AML-193 (cell line): Measurements from ENCODE around the gene CT47C1.
"Not testable (repeated sequence)": the region's sequence is repeated elsewhere in the genome, so short reads cannot be mapped to it uniquely, and the experiment has no call there.

Experiments
- DNase-seq, 2 experiments: peaks; one replicate each; lab custom pipeline; 2025; lab: John Stamatoyannopoulos, UW

CT47C1 gene

GRCh38 chrX:119072744-119073143, at the start of gene CT47C1:
Gene CT47C1 (plus strand): TSS chrX:119072993. CDS start chrX:119073226, 233 bp downstream.
- DNase-seq = no peak

DNA sequence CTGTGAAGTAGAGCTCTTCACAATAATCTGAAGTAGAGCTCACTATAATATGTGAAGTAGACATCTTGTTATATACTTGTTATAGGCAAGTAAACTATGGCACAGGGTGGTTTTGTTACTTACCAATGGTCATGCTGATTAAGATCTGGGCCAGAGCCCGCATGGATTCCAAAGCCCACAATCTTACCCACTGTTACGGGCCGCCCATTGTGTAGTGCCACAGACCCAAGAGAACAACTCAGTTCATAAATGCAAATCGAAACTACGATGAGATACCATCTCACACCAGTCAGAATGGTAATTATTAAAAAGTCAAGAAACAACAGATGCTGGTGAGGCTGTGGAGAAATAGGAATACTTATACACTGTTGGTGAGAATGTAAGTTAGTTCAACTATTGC, 46.9 kb upstream of the CT47C1 start:
- DNase-seq = no peak

- not testable (repeated sequence) for DNase-seq
Measured at GRCh38 chrX:119026344-119026743, 46.4 kb upstream of the CT47C1 start.

DNA sequence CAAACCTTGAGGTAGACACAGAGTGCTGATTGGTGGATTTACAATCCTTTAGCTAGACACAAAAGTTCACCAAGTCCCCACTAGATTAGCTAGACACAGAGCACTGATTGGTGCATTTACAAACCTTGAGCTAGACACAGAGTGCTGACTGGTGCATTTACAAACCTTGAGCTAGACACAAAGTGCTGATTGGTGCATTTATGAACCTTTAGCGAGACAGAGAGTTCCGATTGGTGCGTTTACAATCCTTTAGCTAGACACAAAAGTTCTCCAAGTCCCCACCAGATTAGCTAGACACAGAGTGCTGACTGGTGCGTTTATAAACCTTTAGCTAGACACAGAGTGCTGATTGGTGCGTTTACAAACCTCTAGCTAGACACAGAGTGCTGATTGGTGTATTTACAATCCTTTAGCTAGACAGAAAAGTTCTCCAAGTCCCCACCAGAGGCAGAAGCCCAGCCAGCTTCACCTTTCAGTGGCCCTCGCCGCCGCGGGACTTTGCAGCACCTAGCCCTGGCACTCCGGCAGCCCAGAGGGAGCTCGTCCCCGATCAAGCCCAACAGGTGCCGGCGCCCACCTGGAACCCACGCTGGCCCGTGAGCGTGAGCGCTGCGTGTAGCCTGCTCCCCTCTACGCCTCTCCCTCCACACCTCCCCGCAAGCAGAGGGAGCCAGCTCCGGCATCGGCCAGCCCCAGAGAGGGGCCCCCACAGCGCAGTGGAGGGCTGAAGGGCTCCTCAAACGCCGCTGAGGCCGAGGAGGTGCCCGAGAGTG, 44.6 kb upstream of the CT47C1 start:
- DNase-seq = not testable (repeated sequence)

DNA sequence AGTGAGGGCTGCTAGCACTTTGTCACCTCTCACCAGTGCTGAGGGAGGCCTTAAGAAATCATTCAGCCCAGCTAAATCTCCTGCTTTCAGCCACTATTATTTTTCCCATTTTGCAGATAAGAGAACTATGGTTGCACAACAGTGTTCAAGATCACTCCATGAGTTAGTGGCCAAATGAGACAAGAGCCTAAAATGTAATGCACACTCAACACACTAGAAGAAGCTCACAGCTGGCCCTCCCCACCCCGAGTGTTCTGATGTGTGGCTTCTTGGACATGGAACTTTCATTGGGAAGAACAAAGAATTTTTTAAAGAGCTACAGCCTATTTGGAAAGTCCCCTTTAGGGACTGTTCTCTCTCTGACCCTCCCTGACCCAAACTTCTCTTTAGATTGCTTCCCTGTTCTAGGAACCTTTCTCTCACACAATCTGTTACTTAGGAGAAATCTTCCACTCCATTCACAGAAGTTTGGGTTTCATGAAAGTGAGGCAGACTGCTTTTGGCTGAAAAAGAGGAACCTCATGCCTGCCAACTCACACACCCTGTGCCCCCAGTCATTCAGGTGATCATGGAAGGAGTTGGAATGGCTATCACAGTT, 44.0 kb upstream of the CT47C1 start:
- no peak for DNase-seq

DNA sequence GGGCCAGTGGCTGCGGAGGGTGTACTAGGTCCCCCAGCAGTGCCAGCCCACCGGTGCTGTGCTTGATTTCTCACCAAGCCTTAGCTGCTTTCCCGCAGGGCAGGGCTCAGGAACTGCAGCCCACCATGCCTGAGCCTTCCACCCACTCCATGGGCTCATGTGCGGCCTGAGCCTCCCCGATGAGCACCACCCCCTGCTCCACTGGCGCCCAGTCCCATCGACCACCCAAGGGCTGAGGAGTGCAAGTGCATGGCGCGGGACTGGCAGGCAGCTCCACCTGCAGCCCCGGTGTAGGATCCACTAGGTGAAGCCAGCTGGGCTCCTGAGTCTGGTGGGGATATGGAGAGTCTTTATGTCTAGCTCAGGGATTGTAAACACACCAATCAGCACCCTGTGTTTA, 43.1 kb upstream of the CT47C1 start:
- DNase-seq = not testable (repeated sequence)

GRCh38 chrX:119030990-119031389, 41.8 kb upstream of the CT47C1 start:
- no peak for DNase-seq

GRCh38 chrX:119036107-119037029, 36.4 kb upstream of the CT47C1 start:
- DNase-seq = no peak

DNA sequence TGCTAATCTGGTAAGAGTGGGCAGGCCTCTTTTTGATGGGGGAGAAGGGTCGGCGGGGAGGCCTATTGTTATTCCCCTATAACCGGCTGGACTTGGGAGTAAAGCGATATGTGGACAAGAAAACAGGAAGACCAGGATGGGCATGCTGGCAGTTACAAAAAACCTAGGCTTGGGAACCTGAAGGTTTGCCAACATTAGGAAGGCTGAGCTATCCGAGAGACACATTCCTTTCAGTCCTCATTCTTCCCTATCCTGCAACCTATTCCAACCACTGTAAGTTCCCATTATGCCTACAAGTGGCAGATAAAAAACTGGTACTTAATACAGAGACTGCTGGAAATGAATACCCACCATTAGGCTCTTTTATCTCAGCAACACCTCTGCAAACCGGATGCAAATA, 32.4 kb upstream of the CT47C1 start:
- no peak for DNase-seq

DNA sequence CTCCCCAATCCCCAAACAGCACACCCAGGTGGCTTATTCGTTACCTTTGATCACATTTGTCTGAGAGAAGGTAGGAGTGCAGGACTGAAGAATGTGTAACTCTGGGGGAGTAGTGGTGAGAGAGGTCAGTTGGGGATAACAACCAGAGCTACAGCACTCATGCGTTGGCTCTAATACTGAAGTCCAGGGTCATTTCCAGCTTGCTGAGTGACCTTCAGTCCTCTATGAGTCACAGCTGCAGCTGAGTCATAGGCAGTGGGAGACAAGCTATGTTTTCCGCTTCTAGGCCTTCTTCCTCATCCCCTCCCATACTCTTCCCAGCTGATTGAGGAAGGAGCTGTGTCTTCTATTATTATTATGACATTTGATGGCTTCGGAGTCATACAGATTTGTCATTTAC, 31.6 kb upstream of the CT47C1 start:
- no peak for DNase-seq

GRCh38 chrX:119042040-119042439, 30.8 kb upstream of the CT47C1 start:
- DNase-seq = no peak

DNA sequence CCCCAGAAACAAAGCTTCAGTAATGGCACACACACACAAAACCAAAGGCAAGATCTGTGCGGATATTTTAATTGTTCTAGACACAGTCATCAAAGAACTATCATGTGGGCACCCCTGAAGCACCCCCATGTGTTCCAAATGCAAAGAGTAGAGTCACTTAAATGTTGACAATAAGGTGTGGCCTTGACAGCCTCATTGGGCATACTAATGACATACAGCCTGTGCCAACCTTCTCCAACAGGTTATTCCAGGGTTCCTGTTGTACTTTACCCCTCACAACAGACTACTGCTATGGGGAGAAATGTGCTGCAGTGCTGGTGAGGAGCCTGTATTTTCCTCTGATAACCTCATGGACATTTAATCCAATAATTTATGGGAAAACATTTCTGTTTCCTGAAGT, 29.8 kb upstream of the CT47C1 start:
- no peak for DNase-seq

GRCh38 chrX:119045884-119046283, 26.9 kb upstream of the CT47C1 start:
- DNase-seq = no peak

DNA sequence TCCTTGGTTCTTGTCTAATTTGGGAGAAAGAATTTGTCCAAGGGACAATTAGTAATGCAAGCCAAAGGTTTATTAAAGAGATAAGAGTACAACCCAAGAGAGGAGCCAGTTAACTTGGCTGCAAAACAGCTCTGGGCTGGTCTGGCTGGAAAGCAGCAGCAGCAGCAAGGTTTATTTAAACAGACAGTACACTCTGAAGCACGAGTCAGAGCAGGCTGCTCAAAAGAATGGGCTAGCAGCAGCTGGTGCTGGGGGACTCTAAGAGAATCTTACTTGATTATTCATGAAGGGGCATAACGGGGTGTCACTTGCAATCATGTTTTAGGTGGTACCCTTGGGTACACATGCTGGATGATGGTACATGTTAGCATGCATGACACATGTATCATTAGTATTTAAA, 17.1 kb upstream of the CT47C1 start:
- DNase-seq = no peak

- DNase-seq = no peak
Measured at GRCh38 chrX:119062750-119063374, 9.9 kb upstream of the CT47C1 start.

DNA sequence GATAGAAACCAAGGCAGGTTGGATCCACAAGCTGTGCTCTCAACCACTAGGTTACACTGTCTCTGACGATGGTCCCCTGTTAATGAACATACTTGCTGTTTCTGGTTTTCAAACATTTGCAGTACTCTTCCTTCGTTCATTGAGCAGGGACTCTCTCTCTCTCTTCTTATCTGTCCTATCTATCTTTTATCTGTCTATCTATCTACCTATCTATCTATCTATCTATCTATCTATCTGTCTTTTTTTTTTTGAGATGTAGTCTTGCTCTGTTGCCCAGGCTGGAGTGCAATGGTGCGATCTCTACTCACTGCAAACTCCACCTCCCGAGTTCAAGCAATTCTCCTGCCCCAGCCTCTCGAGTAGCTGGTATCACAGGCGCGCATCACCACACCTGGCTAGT, 9.4 kb upstream of the CT47C1 start:
- DNase-seq = no peak

DNA sequence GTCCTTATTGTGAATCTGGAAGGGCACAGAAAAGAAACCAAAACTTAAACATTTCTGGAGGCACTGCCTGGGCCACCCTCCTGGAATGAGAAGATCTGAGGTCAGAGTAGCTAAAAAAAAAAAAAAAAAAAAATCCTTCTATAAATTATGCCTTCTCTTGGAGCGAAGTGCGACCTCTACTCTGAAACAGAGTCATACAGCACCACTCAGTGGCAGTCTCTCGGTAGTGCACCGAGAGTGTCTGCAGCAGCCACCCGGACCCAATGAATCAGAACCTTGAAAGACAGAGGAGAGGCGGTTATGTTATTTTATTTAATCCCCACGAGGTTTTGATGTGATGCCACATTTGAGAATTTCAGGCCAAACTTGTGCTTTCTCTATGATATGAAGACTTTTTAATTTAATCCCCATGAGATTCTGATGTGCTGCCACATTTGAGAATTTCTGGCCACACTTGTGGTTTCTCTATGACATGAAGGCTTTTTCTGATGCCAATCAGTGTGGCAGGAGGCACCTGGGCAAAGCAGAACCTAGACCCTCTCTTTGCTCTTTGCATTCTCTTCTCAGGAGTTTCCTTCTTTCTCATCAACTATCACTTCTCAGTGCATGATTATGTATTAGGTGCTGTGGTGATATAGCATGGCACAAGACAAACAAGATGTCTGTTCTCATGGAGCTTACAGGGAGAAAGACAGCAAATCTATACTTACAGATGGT, 5.6 kb upstream of the CT47C1 start:
- DNase-seq = peak in 1 of 2 experiments; percentile 4

DNA sequence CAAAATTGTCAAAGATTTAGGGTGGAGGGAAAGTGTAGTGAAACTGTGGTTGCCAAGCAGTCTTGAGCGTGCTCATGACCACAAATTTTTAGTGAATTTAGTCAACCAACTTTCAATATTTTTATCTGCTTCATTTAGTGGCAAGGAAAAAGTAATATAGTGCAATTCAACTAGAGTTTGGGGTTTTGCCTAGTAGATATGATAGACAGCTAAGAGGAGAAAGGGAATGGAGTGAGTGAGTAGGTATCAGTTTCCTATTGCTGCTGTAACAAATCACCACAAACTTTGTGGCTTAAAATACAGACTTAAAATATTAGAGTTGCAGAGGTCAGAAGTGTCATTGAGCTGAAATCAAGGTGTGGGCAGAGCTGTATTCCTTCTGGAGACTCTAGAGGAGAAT, 3.7 kb upstream of the CT47C1 start:
- DNase-seq = no peak

- no peak for DNase-seq
Measured at GRCh38 chrX:119069762-119070161, 3.0 kb upstream of the CT47C1 start.

DNA sequence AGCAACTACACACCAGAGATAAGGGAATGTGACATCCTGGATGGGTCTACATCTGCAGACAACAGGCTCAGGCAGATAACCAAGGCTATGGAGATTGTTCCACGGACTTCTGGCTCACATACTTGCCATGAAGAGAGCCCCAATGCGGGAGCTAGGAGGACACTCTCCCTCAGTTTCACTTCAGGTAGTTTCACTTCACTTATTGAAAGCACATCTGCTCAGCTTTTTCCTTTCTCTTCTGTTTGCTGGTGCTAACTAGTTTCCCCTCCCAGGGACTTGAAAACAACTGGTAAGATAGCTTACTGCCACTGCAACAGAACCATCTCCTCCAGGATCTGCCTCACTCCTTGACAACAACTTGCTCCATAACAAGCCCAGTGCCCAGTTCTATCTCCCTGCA, 1.4 kb upstream of the CT47C1 start:
- DNase-seq = no peak

DNA sequence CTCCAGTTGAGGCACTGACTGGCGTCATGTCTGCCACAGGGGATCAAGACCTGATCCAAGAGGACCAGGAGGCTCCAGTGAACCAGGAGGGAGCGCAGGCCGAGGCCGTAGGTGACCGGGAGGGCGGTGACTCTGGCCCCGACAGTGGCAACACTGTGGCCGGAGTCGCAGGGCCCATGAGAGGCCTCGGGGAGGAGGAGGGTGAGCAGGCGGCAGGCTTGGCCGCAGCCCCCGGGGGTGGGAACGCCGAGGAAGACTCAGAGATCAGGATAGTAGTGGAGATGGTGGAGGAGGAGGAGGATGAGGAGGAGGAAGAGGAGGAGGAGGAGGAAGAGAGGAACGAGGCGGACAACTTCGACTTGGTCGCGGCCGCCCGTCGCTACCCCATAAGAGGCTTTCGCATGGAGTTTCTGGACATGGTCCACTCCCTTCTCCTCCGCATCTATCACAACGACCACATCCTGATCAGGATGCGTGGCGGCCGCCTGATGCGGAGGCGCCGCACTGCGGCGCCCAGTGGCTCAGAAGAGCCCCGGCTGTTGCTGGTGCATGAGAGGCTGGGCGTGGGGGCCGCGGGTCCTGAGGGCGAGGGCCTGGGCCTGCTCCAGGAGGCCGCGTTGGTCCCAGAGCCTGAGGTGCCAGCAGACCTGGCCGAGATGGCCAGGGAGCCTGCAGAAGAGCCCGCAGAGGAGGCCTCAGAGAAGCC, 560 bp downstream of the CT47C1 start:
- DNase-seq = no peak
